H1 (cell line): ENCODE data around the gene FRMPD2. TPM values are rescaled to one million over a fixed set of nuclear protein-coding genes. Genes with fewer than 3 reads are reported as not detected.

Experiments used
- CTCF ChIA-PET: fragments of 300-600 bp; sonication (Branson Sonifier 250); formaldehyde crosslinking; loops from one replicate; lab custom pipeline; 2021; ENCODE audit not compliant: partially characterized antibody; lab: Charles Lee
- POLR2A ChIA-PET: fragments of 300-600 bp; sonication (Branson Sonifier 250); formaldehyde crosslinking; loops from one replicate; lab custom pipeline; 2021; ENCODE audit warnings: inconsistent platforms; ENCODE audit not compliant: partially characterized antibody; lab: Charles Lee
- DNase-seq, 2 experiments: peaks; one replicate each; pipeline versions ENCODE4 v3.0.0 to v3.0.0-alpha.2; 2010 to 2022; ENCODE audit warnings: low spot score in 2 of 2, low read depth in 1 of 2, mixed read lengths in 1 of 2
- FAIRE-seq: peaks from 2 replicates; lab custom pipeline; 2011; peaks lifted over from hg19 to GRCh38; lab: Jason Lieb, UNC
- H2AFZ ChIP-seq: 2 replicates; pipeline ENCODE4 v1.8.1; 2012; ENCODE audit warnings: low read length, inconsistent platforms
- H2AK5ac ChIP-seq: 2 replicates; pipeline ENCODE4 v1.6.1; 2013; ENCODE audit warnings: low read depth, low read length
- H2BK120ac ChIP-seq: replicated peaks from 2 replicates; pipeline ENCODE3; 2013; ENCODE audit warnings: low read depth, low read length, inconsistent platforms
- H2BK12ac ChIP-seq: 2 replicates; pipeline ENCODE4 v1.6.1; 2013; ENCODE audit warnings: low read depth, low read length
- H2BK15ac ChIP-seq: 2 replicates; pipeline ENCODE4 v1.6.1; 2013; ENCODE audit warnings: low read length
- H2BK20ac ChIP-seq: 2 replicates; pipeline ENCODE4 v1.6.1; 2013; ENCODE audit warnings: low read length
- H2BK5ac ChIP-seq: 2 replicates; pipeline ENCODE4 v1.6.1; 2013; ENCODE audit warnings: low read depth, low read length
- H3K14ac ChIP-seq: 2 replicates; pipeline ENCODE4 v1.6.1; 2013; ENCODE audit warnings: inconsistent platforms; ENCODE audit not compliant: insufficient read length
- H3K18ac ChIP-seq: 2 replicates; pipeline ENCODE4 v1.6.1; 2013; ENCODE audit warnings: low read length; ENCODE audit errors: extremely low read depth
- H3K23ac ChIP-seq: 2 replicates; pipeline ENCODE4 v1.6.1; 2013; ENCODE audit warnings: inconsistent platforms; ENCODE audit not compliant: insufficient read length
- H3K23me2 ChIP-seq: 2 replicates; pipeline ENCODE4 v1.6.1; 2013; ENCODE audit warnings: low read depth, low read length
- H3K27ac ChIP-seq: 2 replicates; pipeline ENCODE4 v1.6.1; 2011; ENCODE audit warnings: low read depth, low read length, inconsistent platforms
- H3K27me3 ChIP-seq, 4 experiments: replicated peaks in 1 of 4; 1 replicate in 1 of 4; 2 replicates in 3 of 4; pipeline versions ENCODE4 v1.6.1 to v1.8.1; 2011 to 2013; ENCODE audit warnings: low read length in 3 of 4, mild to moderate bottlenecking in 3 of 4, inconsistent platforms in 2 of 4, mixed read lengths in 2 of 4, moderate library complexity in 1 of 4; ENCODE audit not compliant: control insufficient read depth in 3 of 4, insufficient read depth in 3 of 4; ENCODE audit errors: extremely low read depth in 1 of 4
- H3K36me3 ChIP-seq, 4 experiments: 2 replicates each; pipeline versions ENCODE4 v1.6.1 to v1.8.1; 2011 to 2013; ENCODE audit warnings: mild to moderate bottlenecking in 4 of 4, low read length in 3 of 4, moderate library complexity in 2 of 4, control low read depth in 1 of 4, inconsistent platforms in 1 of 4; ENCODE audit not compliant: insufficient read depth in 4 of 4, control insufficient read depth in 2 of 4
- H3K4ac ChIP-seq: replicated peaks from 2 replicates; pipeline ENCODE3; 2013; ENCODE audit warnings: low read length, low read depth, mixed read lengths, inconsistent platforms; ENCODE audit not compliant: insufficient read length
- H3K4me1 ChIP-seq, 4 experiments: replicated peaks in 1 of 4; 1 replicate in 1 of 4; 2 replicates in 3 of 4; pipeline versions ENCODE4 v1.6.1 to v1.8.1; 2011 to 2013; ENCODE audit warnings: low read length in 3 of 4, inconsistent platforms in 2 of 4, mixed read lengths in 1 of 4; ENCODE audit not compliant: insufficient read depth in 4 of 4, control insufficient read depth in 3 of 4
- H3K4me2 ChIP-seq, 2 experiments: 2 replicates each; pipeline versions ENCODE4 v1.6.1 to v1.8.1; 2011 to 2013; ENCODE audit warnings: low read depth in 2 of 2, low read length in 2 of 2, control low read depth in 1 of 2, inconsistent platforms in 1 of 2, mild to moderate bottlenecking in 1 of 2; ENCODE audit not compliant: insufficient read depth in 1 of 2
- H3K4me3 ChIP-seq, 4 experiments: fragments of 200-600, 300-600 bp in 1 of 4; sonication (generic), shearing (Covaris generic), sonication (Bioruptor Twin) in 1 of 4; 2 replicates each; pipeline versions ENCODE4 v1.5.1 to v1.8.1; 2011 to 2016; ENCODE audit warnings: low read length in 4 of 4, low read depth in 3 of 4, control low read depth in 2 of 4, inconsistent platforms in 2 of 4, mild to moderate bottlenecking in 2 of 4, mixed read lengths in 1 of 4, moderate library complexity in 1 of 4; ENCODE audit not compliant: insufficient read depth in 2 of 4; ENCODE audit errors: extremely low read depth in 1 of 4
- H3K56ac ChIP-seq: replicated peaks from 2 replicates; pipeline ENCODE3; 2013; ENCODE audit warnings: low read depth, mild to moderate bottlenecking, mixed read lengths, low read length, inconsistent platforms; ENCODE audit not compliant: insufficient read length
- H3K79me1 ChIP-seq: 2 replicates; pipeline ENCODE4 v1.6.1; 2013; ENCODE audit warnings: low read depth, low read length, control low read depth
- H3K79me2 ChIP-seq, 2 experiments: 2 replicates each; pipeline versions ENCODE4 v1.6.1 to v1.8.1; 2012 to 2013; ENCODE audit warnings: low read length in 2 of 2, mild to moderate bottlenecking in 2 of 2, inconsistent platforms in 1 of 2; ENCODE audit not compliant: insufficient read depth in 2 of 2, control insufficient read depth in 1 of 2
- H3K9ac ChIP-seq, 4 experiments: replicated peaks in 1 of 4; 1 replicate in 1 of 4; 2 replicates in 3 of 4; pipeline versions ENCODE4 v1.6.1 to v1.8.1; 2011 to 2013; ENCODE audit warnings: low read depth in 3 of 4, low read length in 3 of 4, control low read depth in 2 of 4, mild to moderate bottlenecking in 2 of 4, moderate library complexity in 2 of 4, inconsistent platforms in 1 of 4; ENCODE audit errors: extremely low read depth in 1 of 4
- H3K9me3 ChIP-seq, 2 experiments: 2 replicates each; pipeline versions ENCODE4 v1.6.1 to v1.8.1; 2012 to 2013; ENCODE audit warnings: mild to moderate bottlenecking in 2 of 2, moderate library complexity in 2 of 2, control low read depth in 1 of 2, inconsistent platforms in 1 of 2, low read depth in 1 of 2, low read length in 1 of 2, mixed read lengths in 1 of 2; ENCODE audit not compliant: insufficient read depth in 2 of 2
- H4K20me1 ChIP-seq, 2 experiments: replicated peaks in 1 of 2; 2 replicates each; pipeline versions ENCODE3 to v1.8.1; 2011 to 2013; ENCODE audit warnings: inconsistent platforms in 2 of 2, low read length in 2 of 2, mild to moderate bottlenecking in 1 of 2; ENCODE audit not compliant: insufficient read depth in 2 of 2, control insufficient read depth in 1 of 2
- H4K5ac ChIP-seq: 2 replicates; pipeline ENCODE4 v1.6.1; 2013; ENCODE audit warnings: low read length, low read depth, mixed read lengths, inconsistent platforms; ENCODE audit not compliant: insufficient read length
- H4K8ac ChIP-seq: 2 replicates; pipeline ENCODE4 v1.8.0; 2013; ENCODE audit warnings: mild to moderate bottlenecking, moderate library complexity, low read length, inconsistent platforms; ENCODE audit not compliant: insufficient read depth; ENCODE audit errors: extremely low read depth
- H4K91ac ChIP-seq: replicated peaks from 2 replicates; pipeline ENCODE3; 2013; ENCODE audit warnings: low read length, mixed read lengths, inconsistent platforms; ENCODE audit not compliant: insufficient read length
- CREB1 ChIP-seq: IDR thresholded peaks from 2 replicates; pipeline ENCODE4 v1.6.1; 2012; ENCODE audit warnings: inconsistent platforms
- CTCF ChIP-seq, 3 experiments: IDR thresholded peaks; 1 replicate in 2 of 3; 2 replicates in 1 of 3; pipeline versions ENCODE4 v1.5.1 to v1.6.1; 2011; ENCODE audit warnings: low read length in 3 of 3, mild to moderate bottlenecking in 3 of 3, inconsistent platforms in 2 of 3, low read depth in 1 of 3, moderate library complexity in 1 of 3; ENCODE audit not compliant: insufficient read depth in 1 of 3; ENCODE audit errors: control extremely low read depth in 1 of 3
- FOSL1 ChIP-seq: IDR thresholded peaks from 2 replicates; pipeline ENCODE4 v1.6.1; 2011; ENCODE audit warnings: mild to moderate bottlenecking, low read depth, low read length, moderate library complexity; ENCODE audit not compliant: insufficient read depth
- KDM1A ChIP-seq: fragments of 200-600, 300-600 bp; sonication (generic); IDR thresholded peaks from 2 replicates; pipeline ENCODE4 v1.7.1; 2016; ENCODE audit warnings: mild to moderate bottlenecking, low read length, borderline replicate concordance
- KDM4A ChIP-seq: IDR thresholded peaks from one replicate; pipeline ENCODE4 v1.7.1; 2012; ENCODE audit warnings: low read depth, mild to moderate bottlenecking, moderate library complexity, low read length, inconsistent platforms; ENCODE audit not compliant: severe bottlenecking
- RBBP5 ChIP-seq: IDR thresholded peaks from 2 replicates; pipeline ENCODE4 v1.7.1; 2012; ENCODE audit warnings: low read depth, mild to moderate bottlenecking, inconsistent platforms, low read length, moderate library complexity, borderline replicate concordance
- RNF2 ChIP-seq: fragments of 200-900, 300-1000 bp; sonication (generic); IDR thresholded peaks from 2 replicates; pipeline ENCODE4 v1.7.1; 2016; ENCODE audit warnings: borderline replicate concordance, low read depth, mild to moderate bottlenecking, antibody characterized with exemption, low read length; ENCODE audit not compliant: poor library complexity, severe bottlenecking; ENCODE audit errors: missing control alignments
- TAF7 ChIP-seq: optimal IDR thresholded peaks from 2 replicates; pipeline ENCODE3; 2011; ENCODE audit warnings: low read depth, mild to moderate bottlenecking, inconsistent platforms, low read length, moderate library complexity, borderline replicate concordance
- TCF12 ChIP-seq: IDR thresholded peaks from 2 replicates; pipeline ENCODE4 v1.6.1; 2011; ENCODE audit warnings: low read depth, mild to moderate bottlenecking, low read length
- whole genome bisulfite sequencing, 2 experiments: shearing (Covaris generic) in 1 of 2; methylation state at CpG; one replicate each; pipeline versions ENCODE4 v1.1.6 to v1.1.7; 2013 to 2015; ENCODE audit warnings: low lambda C conversion rate in 2 of 2, mixed read lengths in 2 of 2, inconsistent platforms in 1 of 2, low coverage in 1 of 2, missing lambda C conversion rate in 1 of 2; ENCODE audit not compliant: insufficient replicate concordance in 2 of 2, insufficient coverage in 1 of 2, insufficient read length in 1 of 2; ENCODE audit errors: extremely low coverage in 1 of 2, missing lambda C conversion rate in 1 of 2; 5-methylcytosine and 5-hydroxymethylcytosine counted together
- polyA plus RNA-seq, 7 experiments: library from polyadenylated mRNA; depleted of rRNA in 3 of 7; stranded (reverse) in 5 of 7; unstranded in 2 of 7; fragments of >200 nt in 5 of 7; fragments of 200-250 nt in 2 of 7; gene quantifications; 1 replicate in 5 of 7; 2 replicates in 1 of 7; 4 replicates in 1 of 7; pipeline versions ENCODE4 v1.2.1 to v1.2.3, GENCODE V29; 2011 to 2013; ENCODE audit warnings: missing spikeins in 2 of 7, mixed read lengths in 2 of 7
- total RNA-seq: library from RNA; stranded (reverse); fragmentation: NEBNext Ultra II Directional; extraction: Animal tissue kit (Norgen Biotek cat#: 25700); gene quantifications from 2 replicates; pipeline ENCODE4 v1.2.1, GENCODE V29; 2021

The FRMPD2 gene
- total and polyA plus RNA-seq, 2 of the 8 experiments (the other 6 are each of a cell fraction or from before 2014, with no cell fraction given) = 0.07 to 0.47 TPM

- no peak overlapping the region for H3K4ac ChIP-seq
- H4K20me1 ChIP-seq = peaks cover 0 to 12% of the 10 kb centered on the region in 2 experiments
- DNase-seq (no peak), FAIRE-seq (no peak)
- H2BK12ac ChIP-seq = no peak overlapping the region
- H3K4me2 ChIP-seq = no peak overlapping the region
- H2BK120ac ChIP-seq = no peak overlapping the region
- H2BK20ac ChIP-seq = no peak overlapping the region
- H3K18ac ChIP-seq = no peak overlapping the region
- H3K23ac ChIP-seq = no peak overlapping the region
- H4K5ac ChIP-seq = no peak overlapping the region
- WGBS, 2 experiments = 83% methylated on average over 2 of the region's 2 CpGs; no CpG with 5 or more reads in 1 of the 2 experiments
- H3K79me1 ChIP-seq = peaks cover 10% of the 10 kb centered on the region; the same call in 1 of the 2 replicates
- H4K8ac ChIP-seq = no peak overlapping the region
- peaks cover 0 to 4% (median 1%) of the 10 kb centered on the region in 4 experiments; a peak in 2 of 7 replicates for H3K4me1 ChIP-seq
- no peaks in the 10 kb centered on the region for H3K9me3 ChIP-seq
- H3K36me3 ChIP-seq = no peaks in the 10 kb centered on the region
- H3K27ac ChIP-seq = no peak overlapping the region
- no peak overlapping the region for H3K4me3 ChIP-seq
- H3K56ac ChIP-seq = no peak overlapping the region
- no peaks in the 10 kb centered on the region for H3K23me2 ChIP-seq
- H3K14ac ChIP-seq = no peak overlapping the region
- no peaks in the 10 kb centered on the region for H3K27me3 ChIP-seq
- no peak overlapping the region for H3K9ac ChIP-seq
- TF ChIP-seq CTCF (IDR thresholded peaks at IDR 0.05; ENCODE audit: control extremely low read depth in 1 of 3, insufficient read depth in 1 of 3, low read depth in 1 of 3, low read length in 3 of 3) (no peak), KDM4A (no peak), FOSL1 (no peak), RNF2 (no peak), RBBP5 (no peak), KDM1A (no peak), CREB1 (no peak), TCF12 (no peak), TAF7 (no peak)
- no peak overlapping the region for H2BK5ac ChIP-seq
- H4K91ac ChIP-seq = no peak overlapping the region
- CTCF ChIA-PET = interaction anchor here (1.1 to 1.6 kb wide), 3 partner anchors 9 to 311 kb away, joined by 3 to 4 read pairs (median 3); no protein-coding TSS in a partner anchor
- H3K79me2 ChIP-seq = peaks cover 9 to 99% of the 10 kb centered on the region in 2 experiments; a peak in 3 of 4 replicates
- no peak overlapping the region for H2AK5ac ChIP-seq
- no peak overlapping the region for H2BK15ac ChIP-seq
- POLR2A ChIA-PET = no interaction called here
- H2AFZ ChIP-seq = no peak overlapping the region
Measured at GRCh38 chr10:48314107-48314506, 39.6 kb upstream of the FRMPD2 start.
